Right lobe of liver (tissue), 6 donors: ENCODE measurements around the gene C1orf198. TPM values are rescaled to one million over a fixed set of nuclear protein-coding genes. Genes with fewer than 3 reads are reported as not detected.

ENCODE experiments used
- ATAC-seq, 4 donors: fragments of 200-7000 bp; cut with Tn5 transposase; one replicate each; pipeline ENCODE4 v1.9.1; 2020; ENCODE audit warnings: mild to moderate bottlenecking in 4 of 4, moderate library complexity in 4 of 4
- DNase-seq, 3 donors: peaks; one replicate each; pipeline ENCODE4 v3.0.0-alpha.2; 2020
- H3K27ac ChIP-seq, 3 donors: fragments of 200-600 bp; one replicate each; pipeline ENCODE4 v1.8.0; 2022
- H3K27me3 ChIP-seq, 2 donors: fragments of 200-600 bp; one replicate each; pipeline ENCODE4 v1.8.0; 2022
- H3K36me3 ChIP-seq, 4 donors: fragments of 200-600 bp; sonication (generic) in 1 of 4; one replicate each; pipeline versions ENCODE4 v1.5.1 to v1.8.0; 2017 to 2022; ENCODE audit warnings: control low read depth in 1 of 4
- H3K4me1 ChIP-seq, 4 donors: fragments of 200-600 bp; sonication (generic) in 1 of 4; one replicate each; pipeline versions ENCODE4 v1.5.1 to v1.8.0; 2017 to 2022; ENCODE audit warnings: control low read depth in 1 of 4
- H3K4me3 ChIP-seq, 3 donors: fragments of 200-600 bp; one replicate each; pipeline ENCODE4 v1.8.0; 2022
- H3K9me3 ChIP-seq, 4 donors: fragments of 200-600 bp; sonication (generic) in 1 of 4; one replicate each; pipeline versions ENCODE4 v1.5.1 to v1.8.0; 2017 to 2022; ENCODE audit warnings: control low read depth in 1 of 4
- CTCF ChIP-seq, 4 donors: fragments of 200-600 bp in 3 of 4; fragments of 450-650 bp in 1 of 4; IDR thresholded peaks; one replicate each; pipeline versions ENCODE4 v1.5.1 to v1.8.0; 2016 to 2022; ENCODE audit warnings: antibody characterized with exemption in 4 of 4, mild to moderate bottlenecking in 2 of 4
- POLR2A ChIP-seq: fragments of 450-650 bp; IDR thresholded peaks from one replicate; pipeline ENCODE4 v1.6.1; 2017; ENCODE audit warnings: antibody characterized with exemption, mild to moderate bottlenecking
- WGBS: methylation state at CpG from one replicate; pipeline ENCODE4 v1.1.6; 2018; ENCODE audit warnings: low coverage, low lambda C conversion rate; ENCODE audit not compliant: insufficient coverage; ENCODE audit errors: missing lambda C conversion rate; 5-methylcytosine and 5-hydroxymethylcytosine counted together
- intact Hi-C, 2 donors: fragments of 100-400 bp; cut with DNase I; formaldehyde crosslinking; loops; one replicate each; pipeline versions ENCODE4 v1.11.2 to v1.14.1; 2022
- total RNA-seq, 6 experiments: library from RNA; depleted of rRNA in 2 of 6; stranded (reverse); fragments of >200 nt in 2 of 6; fragmentation: NEBNext Ultra II Directional in 3 of 6; extraction: Animal tissue kit (Norgen Biotek cat#: 25700) in 3 of 6; gene quantifications; one replicate each; pipeline versions ENCODE4 v1.1.0 to v1.2.4, GENCODE V29; 2016 to 2023
- donor health status: DM: no; HTN: yes; CAD: no.
- donor health status: DM: no; HTN: no; CAD: no.
- donor health status: DM: no; HTN: no; CAD: no.
- donor health status: DM: no; HTN: yes; CAD: no.
- donor health status: DM: no; HTN: yes; CAD: no.

The C1orf198 gene
- total RNA-seq, 6 experiments from 2014 or later: 4.2 to 33.7 (median 17.2) TPM

DNA sequence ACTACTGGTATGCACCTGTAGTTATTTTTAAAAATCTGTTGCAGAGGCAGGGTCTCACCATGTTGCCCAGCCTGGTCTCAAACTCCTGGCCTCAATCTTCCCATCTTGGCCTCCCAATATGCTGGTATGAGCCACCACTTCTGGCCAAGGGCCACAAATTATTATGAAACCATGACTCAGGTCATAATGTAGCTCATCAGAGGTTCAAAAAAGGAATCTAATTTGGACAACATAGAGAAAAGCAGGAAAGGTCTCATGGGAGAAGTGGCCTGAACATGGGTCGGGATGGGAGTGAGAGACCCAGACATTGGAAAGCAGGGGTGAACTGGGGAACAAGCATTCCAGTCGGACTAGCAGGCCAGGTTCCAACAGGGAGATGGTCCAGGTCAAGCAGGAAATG is 45.2 kb upstream of the C1orf198 start:
- no peaks in the 10 kb centered on the region for H3K27me3 ChIP-seq
- no peak overlapping the region for H3K4me3 ChIP-seq
- intact Hi-C loops: loop anchor here (10.0 kb wide), 3 partner anchors 181 to 301 kb away; no protein-coding TSS in a partner anchor
- ATAC-seq (no peak), DNase-seq (no peak)
- 86% methylated on average over 1 of the region's 2 CpGs for WGBS
- TF ChIP-seq CTCF (IDR thresholded peaks at IDR 0.05) (no peak), POLR2A (no peak)
- peaks cover 0 to 4% (median 1%) of the 10 kb centered on the region in 4 donors for H3K36me3 ChIP-seq
- H3K4me1 ChIP-seq: no peaks in the 10 kb centered on the region
- H3K9me3 ChIP-seq: no peaks in the 10 kb centered on the region
- H3K27ac ChIP-seq: no peak overlapping the region

DNA sequence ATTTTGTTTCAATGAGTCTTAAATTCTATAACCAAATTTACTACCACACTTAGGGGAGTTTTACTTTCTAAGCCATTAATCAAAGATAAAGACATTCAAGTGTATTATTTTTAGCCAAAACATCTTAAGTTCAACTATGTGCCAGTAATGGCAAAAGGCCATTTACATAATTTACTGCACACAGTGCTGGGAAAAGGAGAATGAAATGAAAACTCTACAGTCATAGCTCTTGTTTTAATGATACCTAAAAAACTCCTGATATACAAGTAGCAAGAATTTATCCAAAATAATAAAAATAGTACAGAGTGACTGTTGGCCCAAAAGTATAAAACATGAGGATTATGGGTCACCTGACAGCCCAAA is 42.4 kb upstream of the C1orf198 start:
- H3K9me3 ChIP-seq: no peaks in the 10 kb centered on the region

DNA sequence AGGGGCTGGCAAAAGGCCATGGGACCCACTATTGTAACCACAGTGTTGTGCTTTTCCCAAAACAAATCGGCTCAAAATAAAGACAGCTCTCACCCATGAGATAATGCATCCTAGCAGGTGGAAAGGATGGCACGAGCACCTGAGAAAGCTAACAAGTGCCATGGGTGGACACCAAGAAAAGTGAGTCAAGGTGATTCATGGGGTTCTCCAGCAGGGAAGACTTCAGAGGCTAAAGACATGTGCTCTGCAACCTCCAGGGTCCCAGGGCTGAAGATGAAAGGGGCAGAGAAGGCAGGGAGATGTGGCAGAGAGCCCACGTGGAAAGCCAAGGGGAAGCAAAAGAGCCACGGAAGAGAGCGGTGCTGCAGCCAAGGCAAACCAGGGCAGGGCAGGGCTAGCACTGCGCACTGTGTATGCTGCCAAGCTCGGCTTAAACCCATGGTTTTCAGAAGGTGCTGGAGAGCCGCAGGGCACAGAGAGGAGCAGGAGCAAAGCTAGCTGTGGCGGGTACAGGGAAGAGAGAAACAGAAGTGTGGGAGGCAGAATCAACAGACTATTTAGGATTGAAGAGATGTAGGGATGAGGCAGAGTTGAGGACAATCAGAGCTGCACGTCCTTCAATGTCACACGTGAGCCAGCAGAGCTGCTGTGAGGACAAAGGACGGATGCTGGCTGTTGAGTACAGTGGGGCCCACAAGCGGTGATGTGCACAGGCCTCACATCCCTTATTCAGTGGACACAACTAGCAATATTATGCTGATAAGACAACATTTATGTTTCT is 41.8 kb upstream of the C1orf198 start:
- ATAC-seq: no peak
- WGBS: 90% methylated on average over 9 of the region's 13 CpGs

More for the DNA sequence above, 42.4 kb upstream of the C1orf198 start:
- Histone ChIP-seq H3K27me3 (no peaks in the 10 kb centered on the region), H3K36me3 (peaks cover 0 to 20% (median 4%) of the 10 kb centered on the region in 4 donors), H3K4me3 (no peak overlapping the region), H3K27ac (no peak overlapping the region), H3K4me1 (no peaks in the 10 kb centered on the region)
- TF ChIP-seq POLR2A: no peak
- TF ChIP-seq CTCF (IDR thresholded peaks at IDR 0.05): no peak
- ATAC-seq: no peak
- intact Hi-C loops: loop anchor here (10.0 kb wide), 3 partner anchors 184 to 304 kb away; no protein-coding TSS in a partner anchor
- no peak for DNase-seq

DNA sequence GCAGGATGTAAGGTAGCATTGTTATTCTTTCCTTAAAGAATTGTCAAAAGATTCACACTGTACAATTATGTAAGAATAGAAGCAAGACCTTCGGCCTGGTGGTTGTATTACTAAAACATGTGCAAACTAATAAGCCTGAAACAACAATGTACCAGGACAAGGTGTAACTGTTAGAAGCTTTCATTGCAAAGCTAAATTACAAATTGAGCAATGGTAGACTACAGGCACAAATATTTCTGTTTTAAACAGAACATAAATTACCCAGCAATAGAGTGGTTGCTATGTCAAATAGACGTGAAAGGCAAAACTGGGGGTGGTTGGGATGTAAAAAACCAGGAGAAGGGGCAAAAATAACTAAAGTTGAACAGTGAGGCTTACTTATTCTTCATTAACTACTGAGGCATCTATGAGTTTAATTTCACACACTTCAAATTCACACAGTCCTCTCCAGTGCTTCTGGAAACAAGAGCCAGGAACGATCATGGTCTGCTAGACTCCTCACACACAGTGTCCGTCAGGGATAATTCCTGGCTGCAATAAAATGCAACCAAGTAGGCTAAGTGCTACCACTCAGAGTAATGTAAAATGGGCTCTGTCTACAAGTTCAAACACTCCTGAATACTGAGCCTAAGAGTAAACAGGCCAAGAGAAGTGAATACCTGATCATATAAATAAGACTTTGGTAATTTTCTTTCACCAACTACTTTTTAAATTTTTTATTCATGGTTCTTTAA is 39.3 kb upstream of the C1orf198 start:
- Histone ChIP-seq H3K27ac (no peak overlapping the region), H3K9me3 (no peaks in the 10 kb centered on the region), H3K36me3 (peaks cover 0 to 20% (median 3%) of the 10 kb centered on the region in 4 donors), H3K27me3 (no peaks in the 10 kb centered on the region), H3K4me3 (no peak overlapping the region), H3K4me1 (no peaks in the 10 kb centered on the region)
- DNase-seq (no peak), ATAC-seq (no peak)
- intact Hi-C loops: no loop called here
- no peak for TF ChIP-seq POLR2A
- no peak for TF ChIP-seq CTCF (IDR thresholded peaks at IDR 0.05)
- WGBS: 88% methylated on average over 4 of the region's 4 CpGs

More for the DNA sequence above, 41.8 kb upstream of the C1orf198 start:
- DNase-seq: no peak
- TF ChIP-seq CTCF (IDR thresholded peaks at IDR 0.05): no peak
- no peak for TF ChIP-seq POLR2A
- no peaks in the 10 kb centered on the region for H3K9me3 ChIP-seq
- H3K36me3 ChIP-seq: peaks cover 0 to 20% (median 4%) of the 10 kb centered on the region in 4 donors
- intact Hi-C loops: loop anchor here (10.0 kb wide), 3 partner anchors 185 to 305 kb away; no protein-coding TSS in a partner anchor
- no peaks in the 10 kb centered on the region for H3K4me1 ChIP-seq
- H3K27me3 ChIP-seq: no peaks in the 10 kb centered on the region
- no peak overlapping the region for H3K4me3 ChIP-seq
- H3K27ac ChIP-seq: no peak overlapping the region
